ENCODE data around the gene HUWE1. TPM values are rescaled to one million over a fixed set of nuclear protein-coding genes. Genes with fewer than 3 reads are reported as not detected.

HUWE1 gene
- total RNA-seq, 1 donor from 2014 or later: 48.4 TPM

GRCh38 chrX:53684415-53685192, 1.9 kb downstream of the HUWE1 start:
- TF ChIP-seq CTCF (IDR thresholded peaks at IDR 0.05; ENCODE audit: insufficient read depth, low read length, severe bottlenecking): no peak
- DNase-seq (ENCODE audit: low read depth) (no peak), FAIRE-seq (no peak)
- no peaks in the 10 kb centered on the region for H3K27me3 ChIP-seq (ENCODE audit: control insufficient read depth, insufficient read depth, low read length)
- no peaks in the 10 kb centered on the region for H3K36me3 ChIP-seq (ENCODE audit: control insufficient read depth, insufficient read depth, low read length)
- peak overlapping the region; percentile 36 for H3K4me3 ChIP-seq (ENCODE audit: low read depth, low read length)

GRCh38 chrX:53683556-53684414, 2.7 kb downstream of the HUWE1 start:
- FAIRE-seq (peak; percentile 47), DNase-seq (ENCODE audit: low read depth) (peak; percentile 94)
- Histone ChIP-seq H3K27me3 (ENCODE audit: control insufficient read depth, insufficient read depth, low read length) (no peaks in the 10 kb centered on the region), H3K4me3 (ENCODE audit: low read depth, low read length) (peak overlapping the region; percentile 77), H3K36me3 (ENCODE audit: control insufficient read depth, insufficient read depth, low read length) (no peaks in the 10 kb centered on the region)
- TF ChIP-seq CTCF (IDR thresholded peaks at IDR 0.05; ENCODE audit: insufficient read depth, low read length, severe bottlenecking): no peak

- DNase-seq (ENCODE audit: low read depth) (peak; percentile 39), FAIRE-seq (no peak)
- no peaks in the 10 kb centered on the region for H3K27me3 ChIP-seq (ENCODE audit: control insufficient read depth, insufficient read depth, low read length)
- no peak for TF ChIP-seq CTCF (IDR thresholded peaks at IDR 0.05; ENCODE audit: insufficient read depth, low read length, severe bottlenecking)
- peak overlapping the region; percentile 77 for H3K4me3 ChIP-seq (ENCODE audit: low read depth, low read length)
- H3K36me3 ChIP-seq (ENCODE audit: control insufficient read depth, insufficient read depth, low read length): no peaks in the 10 kb centered on the region
Observed at GRCh38 chrX:53682885-53683555, 3.5 kb downstream of the HUWE1 start.

- FAIRE-seq: no peak
- no peak overlapping the region for H3K4me3 ChIP-seq (ENCODE audit: low read depth, low read length)
Observed at GRCh38 chrX:53681661-53682060, 4.9 kb downstream of the HUWE1 start.

GRCh38 chrX:53678667-53679066, 7.9 kb downstream of the HUWE1 start:
- no peak overlapping the region for H3K4me3 ChIP-seq (ENCODE audit: low read depth, low read length)
- no peaks in the 10 kb centered on the region for H3K36me3 ChIP-seq (ENCODE audit: control insufficient read depth, insufficient read depth, low read length)
- no peak for FAIRE-seq
- TF ChIP-seq CTCF (IDR thresholded peaks at IDR 0.05; ENCODE audit: insufficient read depth, low read length, severe bottlenecking): peak; percentile 21
- H3K27me3 ChIP-seq (ENCODE audit: control insufficient read depth, insufficient read depth, low read length): no peaks in the 10 kb centered on the region
- peak; percentile 11 for DNase-seq (ENCODE audit: low read depth)

More at GRCh38 chrX:53681661-53682060, 4.9 kb downstream of the HUWE1 start:
- TF ChIP-seq CTCF (IDR thresholded peaks at IDR 0.05; ENCODE audit: insufficient read depth, low read length, severe bottlenecking): no peak
- H3K27me3 ChIP-seq (ENCODE audit: control insufficient read depth, insufficient read depth, low read length): no peaks in the 10 kb centered on the region
- peak; percentile 65 for DNase-seq (ENCODE audit: low read depth)
- H3K36me3 ChIP-seq (ENCODE audit: control insufficient read depth, insufficient read depth, low read length): no peaks in the 10 kb centered on the region

Data from bronchial epithelial cell (primary cell).